SJSA1 (cell line): Measurements from ENCODE around the gene STRN4. TPM values are rescaled to one million over a fixed set of nuclear protein-coding genes. Genes with fewer than 3 reads are reported as not detected.

Experiments used
- DNase-seq, 2 experiments: peaks; one replicate each; pipeline ENCODE4 v3.0.0-alpha.2; 2015 to 2020; ENCODE audit warnings: low spot score in 2 of 2, low read depth in 1 of 2
- H3K27ac ChIP-seq: fragments of 250-450 bp; sonication (Bioruptor Pico); 2 replicates; pipeline ENCODE4 v1.5.1; 2020; ENCODE audit warnings: mild to moderate bottlenecking, moderate library complexity
- H3K27me3 ChIP-seq: fragments of 250-450 bp; sonication (Bioruptor Pico); replicated peaks from 2 replicates; pipeline ENCODE4 v1.5.1; 2020; ENCODE audit warnings: mild to moderate bottlenecking, moderate library complexity
- H3K36me3 ChIP-seq: fragments of 250-450 bp; sonication (Bioruptor Pico); 2 replicates; pipeline ENCODE4 v1.5.1; 2020; ENCODE audit warnings: mild to moderate bottlenecking
- H3K4me1 ChIP-seq: fragments of 250-450 bp; sonication (Bioruptor Pico); replicated peaks from 2 replicates; pipeline ENCODE4 v1.6.1; 2021; ENCODE audit warnings: mild to moderate bottlenecking
- H3K4me3 ChIP-seq: fragments of 250-450 bp; sonication (Bioruptor Pico); 2 replicates; pipeline ENCODE4 v1.5.1; 2020; ENCODE audit warnings: mild to moderate bottlenecking
- H3K9me3 ChIP-seq: fragments of 250-450 bp; sonication (Bioruptor Pico); replicated peaks from 2 replicates; pipeline ENCODE4 v1.5.1; 2020; ENCODE audit warnings: mild to moderate bottlenecking
- total RNA-seq: library from RNA; depleted of rRNA; stranded (reverse); fragments of >200 nt; shearing (Covaris generic); gene quantifications from 2 replicates; pipeline ENCODE4 v1.2.3, GENCODE V29; 2014

STRN4 gene
- total RNA-seq, 1 experiment from 2014 or later, result 91.1 TPM

GRCh38 chr19:46745030-46745429 lies 1.2 kb downstream of the STRN4 start:
- H3K27ac ChIP-seq, result no peak overlapping the region
- no peaks in the 10 kb centered on the region for H3K27me3 ChIP-seq
- H3K9me3 ChIP-seq, result no peaks in the 10 kb centered on the region
- H3K36me3 ChIP-seq, result peaks cover 62% of the 10 kb centered on the region
- DNase-seq, result no peak
- H3K4me3 ChIP-seq, result peak overlapping the region; percentile 100
- H3K4me1 ChIP-seq, result peaks cover 10% of the 10 kb centered on the region

DNA sequence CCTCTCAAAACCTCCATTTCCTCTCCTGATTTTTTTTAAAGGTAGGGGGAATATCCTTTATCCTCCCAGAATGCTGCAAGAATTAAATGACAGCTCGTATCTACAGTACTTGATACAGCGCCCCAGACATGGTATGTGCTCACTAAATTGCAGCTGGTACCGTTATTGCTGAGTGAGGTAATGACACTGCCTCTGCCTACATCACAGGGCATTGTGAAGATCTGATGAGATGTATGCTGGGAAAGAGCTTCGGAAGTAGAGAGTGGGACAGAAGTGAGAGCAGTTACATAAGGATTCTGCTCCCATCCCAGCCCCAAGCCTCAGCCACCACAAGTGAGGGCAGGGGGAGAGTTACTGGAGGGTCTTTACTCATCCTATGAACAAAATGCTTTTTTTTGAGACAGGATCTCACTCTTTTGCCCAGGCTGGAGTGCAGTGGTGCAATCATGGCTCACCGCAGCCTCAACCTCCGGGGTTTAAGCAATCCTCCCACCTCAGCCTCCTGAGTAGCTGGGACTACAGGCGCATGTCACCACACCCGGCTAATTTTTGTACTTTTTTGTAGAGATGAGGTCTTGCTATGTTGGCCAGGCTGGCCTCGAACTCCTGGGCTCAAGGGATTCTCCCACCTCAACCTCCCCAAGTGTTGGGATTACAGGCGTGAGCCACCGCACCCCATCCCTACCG lies 2.1 kb downstream of the STRN4 start:
- Histone ChIP-seq H3K9me3 (no peaks in the 10 kb centered on the region), H3K4me3 (no peak overlapping the region), H3K36me3 (peaks cover 65% of the 10 kb centered on the region), H3K27ac (no peak overlapping the region), H3K27me3 (no peaks in the 10 kb centered on the region), H3K4me1 (peaks cover 10% of the 10 kb centered on the region)
- no peak for DNase-seq

GRCh38 chr19:46742926-46743480 lies 3.2 kb downstream of the STRN4 start:
- H3K27ac ChIP-seq, result no peak overlapping the region
- peaks cover 10% of the 10 kb centered on the region for H3K4me1 ChIP-seq
- no peaks in the 10 kb centered on the region for H3K27me3 ChIP-seq
- no peak overlapping the region for H3K4me3 ChIP-seq
- H3K36me3 ChIP-seq, result peaks cover 67% of the 10 kb centered on the region
- no peaks in the 10 kb centered on the region for H3K9me3 ChIP-seq
- DNase-seq, result no peak

GRCh38 chr19:46741447-46741846 lies 4.8 kb downstream of the STRN4 start:
- H3K27ac ChIP-seq, result no peak overlapping the region
- no peak for DNase-seq
- no peaks in the 10 kb centered on the region for H3K9me3 ChIP-seq
- no peak overlapping the region for H3K4me3 ChIP-seq
- H3K27me3 ChIP-seq, result no peaks in the 10 kb centered on the region
- H3K36me3 ChIP-seq, result peaks cover 76% of the 10 kb centered on the region
- peaks cover 5% of the 10 kb centered on the region; the same call in 1 of the 2 replicates for H3K4me1 ChIP-seq

- H3K4me1 ChIP-seq, result no peaks in the 10 kb centered on the region; the same call in 1 of the 2 replicates
- H3K4me3 ChIP-seq, result no peak overlapping the region
- no peaks in the 10 kb centered on the region for H3K27me3 ChIP-seq
- no peak for DNase-seq
- H3K9me3 ChIP-seq, result no peaks in the 10 kb centered on the region
- H3K27ac ChIP-seq, result no peak overlapping the region
- H3K36me3 ChIP-seq, result peaks cover 85% of the 10 kb centered on the region
Observed at GRCh38 chr19:46739290-46739771, 6.9 kb downstream of the STRN4 start.

DNA sequence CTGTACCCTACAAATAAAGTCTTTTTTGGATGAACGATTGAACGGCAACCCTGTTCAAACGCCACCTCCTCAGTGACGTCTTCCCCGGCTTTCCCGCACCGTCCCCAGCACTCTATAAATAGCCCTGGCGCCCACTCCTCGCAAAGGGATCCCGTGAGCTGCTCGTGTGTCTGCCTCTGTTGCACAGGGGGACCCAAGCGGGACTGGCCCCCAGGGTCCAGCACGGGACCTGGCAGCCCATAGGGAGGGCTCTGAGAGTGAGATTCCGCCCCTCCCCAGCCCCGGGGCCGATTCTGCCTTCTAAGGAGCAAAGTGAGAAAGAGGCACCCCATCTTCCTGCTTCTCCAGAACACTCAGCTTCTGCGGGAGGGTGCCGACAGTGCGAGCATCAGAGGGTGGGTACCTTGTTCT lies 8.5 kb downstream of the STRN4 start:
- Histone ChIP-seq H3K4me1 (peaks cover 6% of the 10 kb centered on the region; the same call in 1 of the 2 replicates), H3K36me3 (peaks cover 93% of the 10 kb centered on the region), H3K4me3 (no peak overlapping the region), H3K9me3 (no peaks in the 10 kb centered on the region), H3K27me3 (no peaks in the 10 kb centered on the region), H3K27ac (no peak overlapping the region)
- no peak for DNase-seq

DNA sequence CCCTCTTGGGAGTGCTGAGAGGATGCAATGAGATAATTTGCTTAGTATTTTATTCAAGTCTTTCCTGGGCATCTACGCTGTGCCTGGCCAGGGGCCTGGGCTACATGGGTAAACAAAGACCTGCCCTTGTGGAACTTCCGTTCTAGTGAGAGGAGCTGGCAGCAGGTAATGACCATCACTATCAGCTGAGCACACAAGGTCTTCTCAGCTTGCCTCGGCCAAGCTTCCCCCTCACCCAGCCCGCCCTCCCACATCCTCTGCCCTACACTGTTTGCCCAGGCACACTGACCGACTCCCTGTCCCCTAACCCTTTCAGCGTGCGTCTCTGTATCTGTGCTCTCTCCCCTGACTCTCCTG lies 9.0 kb downstream of the STRN4 start:
- Histone ChIP-seq H3K4me1 (peaks cover 6% of the 10 kb centered on the region; the same call in 1 of the 2 replicates), H3K27ac (no peak overlapping the region), H3K36me3 (peaks cover 93% of the 10 kb centered on the region), H3K9me3 (no peaks in the 10 kb centered on the region), H3K4me3 (no peak overlapping the region), H3K27me3 (no peaks in the 10 kb centered on the region)
- no peak for DNase-seq

DNA sequence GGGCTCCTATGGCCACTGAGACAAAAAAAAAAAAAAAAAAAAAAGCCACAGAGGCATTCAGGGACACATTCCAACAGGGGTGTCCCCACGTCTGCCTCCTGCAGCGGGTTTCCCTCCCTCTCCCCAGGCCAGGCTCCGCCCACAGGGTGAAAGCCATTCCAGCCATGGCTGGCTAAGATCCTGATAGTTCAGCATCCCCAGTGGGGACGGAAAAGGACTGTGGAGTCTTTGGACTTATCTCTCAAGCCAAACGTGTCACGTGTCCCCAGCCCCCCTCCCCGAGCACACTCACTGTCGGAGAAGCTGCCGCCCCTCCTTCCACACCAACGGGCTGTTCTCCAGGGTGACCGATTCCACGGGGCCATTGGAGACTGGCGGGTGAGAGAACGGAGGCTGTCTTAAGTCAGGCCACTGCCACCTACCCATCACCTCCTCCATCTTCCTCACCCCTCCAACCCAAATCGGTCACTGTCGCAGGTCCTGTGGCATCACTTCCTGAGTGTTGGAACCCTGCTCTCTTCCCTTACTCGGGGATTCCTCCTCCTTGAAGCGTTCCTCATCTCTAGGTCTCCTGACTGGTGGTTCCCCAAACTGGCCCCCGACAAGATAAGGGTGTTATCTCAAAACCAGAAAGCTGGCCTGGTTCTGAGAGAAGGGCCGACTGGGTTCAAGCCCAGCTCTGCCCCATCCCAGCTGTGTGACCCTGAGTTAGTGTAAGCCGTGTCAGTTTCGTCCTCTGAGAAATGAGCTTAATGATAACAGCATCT lies 9.5 kb downstream of the STRN4 start:
- no peak for DNase-seq
- Histone ChIP-seq H3K27me3 (no peaks in the 10 kb centered on the region), H3K36me3 (peaks cover 96% of the 10 kb centered on the region), H3K4me3 (no peak overlapping the region), H3K27ac (no peak overlapping the region), H3K9me3 (no peaks in the 10 kb centered on the region), H3K4me1 (peaks cover 10% of the 10 kb centered on the region)

DNA sequence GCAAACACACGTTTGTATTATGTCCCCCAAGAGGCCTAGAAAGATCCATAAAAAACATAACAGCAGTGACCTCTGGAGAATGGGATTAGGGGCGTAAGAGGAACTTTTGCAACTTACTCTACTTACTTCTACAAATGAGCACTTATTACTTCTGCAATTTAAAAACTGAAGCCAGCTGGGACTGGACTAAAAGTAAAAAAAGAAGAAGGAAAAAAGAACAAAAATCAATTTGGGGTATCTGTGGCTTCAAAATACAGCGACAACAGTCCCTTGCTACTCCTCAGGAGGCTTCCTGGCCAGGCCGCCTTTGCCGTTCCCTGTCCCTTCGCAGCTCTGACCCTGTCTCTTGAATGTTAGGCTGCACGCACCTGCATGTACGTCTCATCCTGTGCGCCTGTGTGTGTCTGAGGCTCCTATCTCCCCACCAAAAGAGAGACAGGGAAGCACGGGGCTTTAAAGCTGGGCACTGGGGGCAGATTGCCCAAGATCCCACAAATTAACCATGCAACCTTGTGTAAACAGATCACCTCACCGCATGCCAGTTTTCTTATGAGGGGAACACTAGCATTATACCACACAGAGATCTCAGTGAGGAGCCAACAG lies 12.5 kb downstream of the STRN4 start:
- DNase-seq, result no peak
- Histone ChIP-seq H3K27ac (no peak overlapping the region), H3K4me3 (no peak overlapping the region), H3K9me3 (no peaks in the 10 kb centered on the region), H3K27me3 (no peaks in the 10 kb centered on the region), H3K36me3 (peaks cover 97% of the 10 kb centered on the region), H3K4me1 (peaks cover 23% of the 10 kb centered on the region)

DNA sequence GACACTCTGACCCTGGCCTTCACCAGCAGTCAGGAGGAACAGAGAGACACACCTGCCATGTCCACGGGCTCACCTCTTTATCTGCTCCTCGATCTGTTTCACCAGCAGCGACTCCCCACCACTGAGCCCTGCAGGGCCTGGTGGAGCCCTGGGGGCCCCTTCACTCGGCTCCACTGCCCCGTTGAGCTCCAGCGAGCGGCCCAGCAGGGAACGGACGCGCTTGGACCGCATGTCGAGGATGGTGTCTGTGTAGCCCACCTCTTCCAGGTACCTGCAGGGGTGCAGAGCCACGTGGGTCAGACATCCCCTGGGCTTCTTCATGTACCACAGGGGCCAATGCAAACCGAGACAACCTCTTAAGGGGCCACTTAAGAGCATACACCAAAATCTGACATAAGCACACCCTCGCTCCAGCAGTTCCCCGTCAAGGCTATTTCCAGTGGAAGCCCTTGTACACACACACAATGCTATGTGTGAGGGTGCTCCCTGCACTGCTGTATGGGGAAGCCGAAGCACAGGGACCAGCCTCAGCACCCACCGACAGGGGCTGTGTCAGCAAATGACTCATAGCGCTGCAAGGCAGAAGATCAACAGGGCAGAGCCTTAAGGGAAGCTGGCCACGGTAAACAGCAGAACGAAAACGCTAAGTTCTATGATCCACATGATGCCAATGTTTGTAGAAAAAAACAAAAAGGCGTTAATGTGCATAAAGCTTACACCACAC lies 13.1 kb downstream of the STRN4 start:
- Histone ChIP-seq H3K4me1 (peaks cover 23% of the 10 kb centered on the region), H3K27me3 (no peaks in the 10 kb centered on the region), H3K27ac (no peak overlapping the region), H3K36me3 (peaks cover 97% of the 10 kb centered on the region), H3K9me3 (no peaks in the 10 kb centered on the region), H3K4me3 (no peak overlapping the region)
- DNase-seq, result no peak

DNA sequence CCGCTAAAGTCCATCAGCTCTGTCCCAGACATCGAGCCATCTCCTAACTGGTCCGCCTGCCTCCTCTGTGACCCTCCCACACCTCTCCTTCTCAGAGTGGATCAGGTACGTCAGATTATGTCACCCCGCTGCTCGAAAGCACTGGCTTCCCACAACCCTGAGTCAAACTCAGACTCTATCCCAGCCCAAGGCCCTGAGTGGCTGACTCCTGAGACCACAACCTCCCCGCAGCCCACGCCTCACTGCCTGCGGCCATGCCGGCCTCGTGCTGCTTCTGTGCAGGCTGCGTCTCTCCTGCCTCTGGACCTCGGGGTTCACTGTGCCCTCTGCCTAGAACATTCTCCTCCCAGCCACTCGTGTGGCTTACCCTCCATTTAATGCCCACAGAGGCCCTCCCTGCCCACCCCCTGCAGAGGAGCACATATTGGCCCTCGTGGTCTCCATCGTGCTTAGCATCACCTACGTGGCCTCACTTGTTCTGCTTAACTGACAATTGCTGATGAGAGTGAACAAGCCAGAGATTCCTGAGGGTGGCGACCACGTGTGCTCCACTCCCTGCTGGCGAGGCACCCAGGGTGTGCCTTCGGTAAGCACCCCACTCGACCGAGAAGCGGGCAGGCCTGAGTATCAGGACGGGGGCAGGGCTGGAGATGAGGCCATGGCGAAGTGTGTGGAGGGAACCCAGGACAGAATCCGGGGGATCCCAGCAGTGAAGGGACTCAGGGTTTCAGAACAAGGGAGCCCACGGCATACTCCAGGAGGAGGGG lies 13.9 kb downstream of the STRN4 start:
- H3K9me3 ChIP-seq, result no peaks in the 10 kb centered on the region
- no peak overlapping the region for H3K27ac ChIP-seq
- H3K36me3 ChIP-seq, result peaks cover 97% of the 10 kb centered on the region
- peaks cover 23% of the 10 kb centered on the region for H3K4me1 ChIP-seq
- H3K27me3 ChIP-seq, result no peaks in the 10 kb centered on the region
- no peak for DNase-seq
- H3K4me3 ChIP-seq, result no peak overlapping the region

- Histone ChIP-seq H3K36me3 (peaks cover 97% of the 10 kb centered on the region), H3K4me1 (peaks cover 23% of the 10 kb centered on the region), H3K27me3 (no peaks in the 10 kb centered on the region), H3K9me3 (no peaks in the 10 kb centered on the region), H3K4me3 (no peak overlapping the region), H3K27ac (no peak overlapping the region)
- DNase-seq, result no peak
Observed at GRCh38 chr19:46731584-46731983, 14.7 kb downstream of the STRN4 start.
